Right lobe of liver (tissue), 4 donors: ENCODE measurements around the gene ABCG2.

Experiments
- POLR2A ChIP-seq: fragments of 450-650 bp; IDR thresholded peaks from one replicate; pipeline ENCODE4 v1.6.1; 2017; ENCODE audit warnings: antibody characterized with exemption, mild to moderate bottlenecking
- TF ChIP-seq, protein P1 (sequence below), 4 donors: fragments of 200-600 bp in 3 of 4; fragments of 450-650 bp in 1 of 4; IDR thresholded peaks; one replicate each; pipeline versions ENCODE4 v1.5.1 to v1.8.0; 2016 to 2022; ENCODE audit warnings: antibody characterized with exemption in 4 of 4, mild to moderate bottlenecking in 2 of 4
- donor health status: DM: no; HTN: no; CAD: no.
- donor health status: DM: no; HTN: no; CAD: no.
- donor health status: DM: no; HTN: yes; CAD: no.

DNA sequence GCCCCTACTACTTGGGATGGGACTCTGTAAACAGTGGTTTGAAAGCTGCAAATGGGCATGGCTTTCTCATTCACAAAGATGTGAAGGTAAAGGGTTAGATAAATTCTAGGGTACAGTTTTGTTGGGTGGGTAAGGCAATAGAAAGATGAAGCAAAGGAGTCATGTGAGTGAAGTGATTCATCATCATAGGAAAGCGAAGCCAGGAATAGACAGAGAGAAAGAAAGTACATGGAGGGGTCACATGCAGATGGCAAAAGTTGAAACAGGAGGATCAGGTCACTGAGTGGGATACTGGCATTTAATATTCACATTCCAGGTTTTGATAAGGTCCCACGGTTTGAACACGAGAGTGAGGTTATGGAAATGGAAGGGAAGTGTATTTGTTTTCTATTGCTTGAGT is 8.2 kb upstream of the ABCG2 start:
- TF ChIP-seq, protein P1, sequence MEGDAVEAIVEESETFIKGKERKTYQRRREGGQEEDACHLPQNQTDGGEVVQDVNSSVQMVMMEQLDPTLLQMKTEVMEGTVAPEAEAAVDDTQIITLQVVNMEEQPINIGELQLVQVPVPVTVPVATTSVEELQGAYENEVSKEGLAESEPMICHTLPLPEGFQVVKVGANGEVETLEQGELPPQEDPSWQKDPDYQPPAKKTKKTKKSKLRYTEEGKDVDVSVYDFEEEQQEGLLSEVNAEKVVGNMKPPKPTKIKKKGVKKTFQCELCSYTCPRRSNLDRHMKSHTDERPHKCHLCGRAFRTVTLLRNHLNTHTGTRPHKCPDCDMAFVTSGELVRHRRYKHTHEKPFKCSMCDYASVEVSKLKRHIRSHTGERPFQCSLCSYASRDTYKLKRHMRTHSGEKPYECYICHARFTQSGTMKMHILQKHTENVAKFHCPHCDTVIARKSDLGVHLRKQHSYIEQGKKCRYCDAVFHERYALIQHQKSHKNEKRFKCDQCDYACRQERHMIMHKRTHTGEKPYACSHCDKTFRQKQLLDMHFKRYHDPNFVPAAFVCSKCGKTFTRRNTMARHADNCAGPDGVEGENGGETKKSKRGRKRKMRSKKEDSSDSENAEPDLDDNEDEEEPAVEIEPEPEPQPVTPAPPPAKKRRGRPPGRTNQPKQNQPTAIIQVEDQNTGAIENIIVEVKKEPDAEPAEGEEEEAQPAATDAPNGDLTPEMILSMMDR (IDR thresholded peaks at IDR 0.05) = no peak
- TF ChIP-seq POLR2A = no peak
